Measurements from ENCODE around the gene SH3PXD2A. TPM values are rescaled to one million over a fixed set of nuclear protein-coding genes. Genes with fewer than 3 reads are reported as not detected.

The SH3PXD2A gene
- total RNA-seq, 2 experiments from 2014 or later, result 6.5 to 7.4 TPM

- Mint-ChIP-seq H3K27me3 (peaks cover 1% of the 10 kb centered on the region), H3K4me1 (ENCODE audit: low read depth) (peaks cover 3% of the 10 kb centered on the region), H3K27ac (no peak overlapping the region), H3K4me3 (no peak overlapping the region), H3K36me3 (ENCODE audit: low read depth) (peaks cover 1% of the 10 kb centered on the region), H3K9me3 (no peaks in the 10 kb centered on the region)
- ChIA-PET CTCF (interaction anchor here (1.4 to 4.7 kb wide), 3 partner anchors 13 to 87 kb away, joined by 3 to 27 read pairs (median 10); partner anchors contain the start of gene NEURL1), POLR2A (interaction anchor here (0.6 kb wide), 1 partner anchor 14 kb away, joined by 3 read pairs; no protein-coding TSS in a partner anchor)
- TF ChIP-seq CTCF (IDR thresholded peaks at IDR 0.05), result no peak
- DNase-seq (no peak), ATAC-seq (no peak)
- intact Hi-C loops (cut with micrococcal nuclease), result no loop called here
Measured at GRCh38 chr10:103580430-103580829, 274.9 kb downstream of the SH3PXD2A start.

- intact Hi-C loops (cut with micrococcal nuclease), result no loop called here
- Mint-ChIP-seq H3K27ac (no peak overlapping the region), H3K27me3 (peaks cover 1% of the 10 kb centered on the region), H3K4me3 (no peak overlapping the region), H3K36me3 (ENCODE audit: low read depth) (peaks cover 1% of the 10 kb centered on the region), H3K9me3 (no peaks in the 10 kb centered on the region), H3K4me1 (ENCODE audit: low read depth) (peaks cover 3% of the 10 kb centered on the region)
- ChIA-PET CTCF (interaction anchor here (1.4 to 4.7 kb wide), 3 partner anchors 13 to 87 kb away, joined by 3 to 27 read pairs (median 10); partner anchors contain the start of gene NEURL1), POLR2A (no interaction called here)
- ATAC-seq (no peak), DNase-seq (no peak)
- no peak for TF ChIP-seq CTCF (IDR thresholded peaks at IDR 0.05)
Measured at GRCh38 chr10:103580011-103580410, 275.4 kb downstream of the SH3PXD2A start.

- no peak for DNase-seq
- CTCF ChIA-PET, result interaction anchor here (0.9 to 4.0 kb wide), 2 partner anchors 14 kb away, joined by 3 to 32 read pairs; no protein-coding TSS in a partner anchor
- peaks cover under 1% of the 10 kb centered on the region for H3K36me3 Mint-ChIP-seq (ENCODE audit: low read depth)
- peaks cover under 1% of the 10 kb centered on the region for H3K27me3 Mint-ChIP-seq
- TF ChIP-seq CTCF (IDR thresholded peaks at IDR 0.05), result no peak
- no peaks in the 10 kb centered on the region for H3K9me3 Mint-ChIP-seq
- intact Hi-C loops (cut with micrococcal nuclease), result no loop called here
- no peak for ATAC-seq
- H3K4me3 Mint-ChIP-seq, result no peak overlapping the region
- H3K27ac Mint-ChIP-seq, result no peak overlapping the region
- H3K4me1 Mint-ChIP-seq (ENCODE audit: low read depth), result peaks cover 2% of the 10 kb centered on the region
- POLR2A ChIA-PET, result no interaction called here
Measured at GRCh38 chr10:103578782-103579382, 276.5 kb downstream of the SH3PXD2A start.

- Mint-ChIP-seq H3K9me3 (no peaks in the 10 kb centered on the region), H3K27ac (no peak overlapping the region), H3K4me1 (ENCODE audit: low read depth) (no peaks in the 10 kb centered on the region), H3K27me3 (no peaks in the 10 kb centered on the region), H3K4me3 (no peak overlapping the region), H3K36me3 (ENCODE audit: low read depth) (no peaks in the 10 kb centered on the region)
- TF ChIP-seq CTCF (IDR thresholded peaks at IDR 0.05), result no peak
- CTCF ChIA-PET, result interaction anchor here (0.8 to 4.0 kb wide), 5 partner anchors 12 to 109 kb away, joined by 3 to 32 read pairs (median 7); no protein-coding TSS in a partner anchor
- ATAC-seq (no peak), DNase-seq (no peak)
- POLR2A ChIA-PET, result no interaction called here
- intact Hi-C loops (cut with micrococcal nuclease), result no loop called here
Measured at GRCh38 chr10:103576862-103577261, 278.5 kb downstream of the SH3PXD2A start.

- no peak for ATAC-seq
- Mint-ChIP-seq H3K4me1 (ENCODE audit: low read depth) (no peaks in the 10 kb centered on the region), H3K4me3 (no peak overlapping the region), H3K9me3 (no peaks in the 10 kb centered on the region), H3K27ac (no peak overlapping the region), H3K36me3 (ENCODE audit: low read depth) (no peaks in the 10 kb centered on the region), H3K27me3 (no peaks in the 10 kb centered on the region)
- intact Hi-C loops (cut with micrococcal nuclease), result no loop called here
- ChIA-PET CTCF (interaction anchor here (1.5 to 4.0 kb wide), 3 partner anchors 11 to 17 kb away, joined by 3 to 32 read pairs (median 11); no protein-coding TSS in a partner anchor), POLR2A (no interaction called here)
- no peak for TF ChIP-seq CTCF (IDR thresholded peaks at IDR 0.05)
- DNase-seq, result no peak
Measured at GRCh38 chr10:103576076-103576471, 279.3 kb downstream of the SH3PXD2A start.

All from activated CD8-positive, alpha-beta T cell treated with anti-CD3 and anti-CD28 coated beads for 36 hours (primary cell).